IPS DF 4.7 (cell line): ENCODE data around the gene FUNDC1.
"Not testable (repeated sequence)": the region's sequence is repeated elsewhere in the genome, so short reads cannot be mapped to it uniquely, and the experiment has no call there.

Source experiments
- DNase-seq: peaks from one replicate; pipeline ENCODE4 v3.0.0-alpha.2; 2013; ENCODE audit warnings: low spot score; ENCODE audit errors: extremely low read depth

FUNDC1 gene

GRCh38 chrX:44542567-44543325 lies at the start of gene FUNDC1:
Gene FUNDC1 (minus strand): TSS chrX:44542859. CDS start chrX:44542832, 27 bp downstream.
- DNase-seq = peak; percentile 66

- no peak for DNase-seq
Observed at GRCh38 chrX:44585866-44586265, 43.2 kb upstream of the FUNDC1 start.

GRCh38 chrX:44580466-44580865 lies 37.8 kb upstream of the FUNDC1 start:
- no peak for DNase-seq

GRCh38 chrX:44572340-44572938 lies 29.8 kb upstream of the FUNDC1 start:
- no peak for DNase-seq

- DNase-seq = no peak
Observed at GRCh38 chrX:44570522-44570921, 27.9 kb upstream of the FUNDC1 start.

GRCh38 chrX:44569122-44569521 lies 26.5 kb upstream of the FUNDC1 start:
- DNase-seq = no peak

- DNase-seq = no peak
Observed at GRCh38 chrX:44568196-44568595, 25.5 kb upstream of the FUNDC1 start.

GRCh38 chrX:44561896-44562295 lies 19.2 kb upstream of the FUNDC1 start:
- DNase-seq = not testable (repeated sequence)

- no peak for DNase-seq
Observed at GRCh38 chrX:44550563-44550962, 7.9 kb upstream of the FUNDC1 start.

GRCh38 chrX:44545454-44545853 lies 2.8 kb upstream of the FUNDC1 start:
- not testable (repeated sequence) for DNase-seq

- no peak for DNase-seq
Observed at GRCh38 chrX:44544036-44544435, 1.4 kb upstream of the FUNDC1 start.

- no peak for DNase-seq
Observed at GRCh38 chrX:44536198-44536597, 6.5 kb downstream of the FUNDC1 start.

- no peak for DNase-seq
Observed at GRCh38 chrX:44529310-44529709, 13.3 kb downstream of the FUNDC1 start.

- DNase-seq = no peak
Observed at GRCh38 chrX:44514272-44514671, 28.4 kb downstream of the FUNDC1 start.

GRCh38 chrX:44507292-44507691 lies 35.4 kb downstream of the FUNDC1 start:
- DNase-seq = no peak

- DNase-seq = peak; percentile 7
Observed at GRCh38 chrX:44506678-44507077, 36.0 kb downstream of the FUNDC1 start.

- no peak for DNase-seq
Observed at GRCh38 chrX:44503560-44503959, 39.1 kb downstream of the FUNDC1 start.

- DNase-seq = no peak
Observed at GRCh38 chrX:44495091-44495490, 47.6 kb downstream of the FUNDC1 start.

GRCh38 chrX:44494357-44494756 lies 48.3 kb downstream of the FUNDC1 start:
- DNase-seq = no peak

- no peak for DNase-seq
Observed at GRCh38 chrX:44489515-44489914, 53.1 kb downstream of the FUNDC1 start.

- no peak for DNase-seq
Observed at GRCh38 chrX:44484607-44485146, 58.0 kb downstream of the FUNDC1 start.

GRCh38 chrX:44483965-44484606 lies 58.6 kb downstream of the FUNDC1 start:
- no peak for DNase-seq
